ENCODE data around the gene TIMP2.
"Not testable (repeated sequence)": the region's sequence is repeated elsewhere in the genome, so short reads cannot be mapped to it uniquely, and the experiment has no call there.

GRCh38 chr17:78876954-78877517, 48.2 kb downstream of the TIMP2 start:
- TF ChIP-seq CTCF (IDR thresholded peaks at IDR 0.05 in 4 of 5, conservative IDR thresholded peaks at IDR 0.05 in 1 of 5); POLR2A (IDR thresholded peaks at IDR 0.05): not testable (repeated sequence)
